IMR-90 (cell line): ENCODE measurements around the gene BCAR1.

ENCODE experiments used
- BHLHE40 ChIP-seq: fragments of 150-350 bp; IDR thresholded peaks from 2 replicates; pipeline ENCODE4 v1.6.1; 2016; ENCODE audit warnings: mild to moderate bottlenecking, low read depth, low read length
- CEBPB ChIP-seq: IDR thresholded peaks from 2 replicates; pipeline ENCODE4 v1.6.1; 2012; ENCODE audit warnings: low read depth, low read length, improper control_type of control experiment
- CTCF ChIP-seq: conservative IDR thresholded peaks from 2 replicates; pipeline ENCODE4 v1.5.1; 2012; ENCODE audit warnings: mild to moderate bottlenecking, low read depth, low read length, improper control_type of control experiment
- FOS ChIP-seq: fragments of 150-350 bp; IDR thresholded peaks from 2 replicates; pipeline ENCODE4 v1.6.1; 2016; ENCODE audit warnings: low read depth, low read length
- MXI1 ChIP-seq: IDR thresholded peaks from 2 replicates; pipeline ENCODE4 v1.6.1; 2012; ENCODE audit warnings: low read depth, mild to moderate bottlenecking, low read length, moderate library complexity, borderline replicate concordance
- POLR2A ChIP-seq: IDR thresholded peaks from 2 replicates; pipeline ENCODE4 v1.6.1; 2012; ENCODE audit warnings: mild to moderate bottlenecking, low read depth, low read length
- RAD21 ChIP-seq: IDR thresholded peaks from 2 replicates; pipeline ENCODE4 v1.6.1; 2012; ENCODE audit warnings: low read length, improper control_type of control experiment
- RCOR1 ChIP-seq: IDR thresholded peaks from 2 replicates; pipeline ENCODE4 v1.6.1; 2012; ENCODE audit warnings: mild to moderate bottlenecking, low read length, improper control_type of control experiment; ENCODE audit not compliant: insufficient replicate concordance
- SMC3 ChIP-seq: fragments of 150-350 bp; IDR thresholded peaks from 2 replicates; pipeline ENCODE4 v1.6.1; 2016; ENCODE audit warnings: low read depth, mild to moderate bottlenecking, antibody characterized with exemption, low read length, moderate library complexity
- TF ChIP-seq, protein P1 (sequence below): fragments of 150-350 bp; IDR thresholded peaks from 2 replicates; pipeline ENCODE4 v1.6.1; 2017; ENCODE audit warnings: mild to moderate bottlenecking, antibody characterized with exemption, low read length, low read depth

DNA sequence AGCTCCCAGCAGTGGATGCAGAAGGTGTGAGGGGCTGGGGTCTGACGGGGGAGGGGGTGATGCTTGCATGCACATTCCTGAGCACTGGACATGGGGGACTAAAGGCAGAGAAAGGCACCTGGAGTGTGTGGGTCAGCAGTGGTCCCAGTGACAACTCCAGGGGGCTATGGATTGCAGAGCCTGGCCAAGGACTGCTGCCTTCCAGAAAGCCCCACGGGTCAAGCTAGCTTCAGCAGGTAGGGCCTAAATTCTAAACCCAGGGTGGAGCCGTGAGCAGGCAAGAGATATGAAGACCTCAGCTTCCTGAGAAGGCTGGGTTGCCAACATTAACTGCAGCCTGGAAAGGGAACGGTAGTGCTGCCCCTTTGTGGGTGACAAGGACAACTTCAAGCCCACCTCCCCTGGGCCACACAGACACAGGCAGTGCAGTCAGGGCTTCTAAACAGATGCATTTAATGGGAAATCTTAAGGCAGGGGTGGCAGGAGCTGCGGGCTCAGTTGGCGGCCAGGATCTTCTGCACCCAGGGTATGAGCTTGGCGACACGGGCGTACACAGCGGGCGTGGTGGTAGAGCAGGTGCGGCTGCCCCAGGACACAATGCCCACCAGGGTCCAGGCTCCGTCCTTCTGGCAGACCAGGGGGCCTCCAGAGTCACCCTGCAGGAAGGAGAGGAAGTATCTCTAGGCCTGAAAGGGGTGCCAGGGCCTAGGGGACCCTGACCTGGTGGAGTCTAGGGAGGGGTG, 47.6 kb downstream of the BCAR1 start:
- TF ChIP-seq POLR2A (no peak), SMC3 (no peak), CTCF (no peak), RCOR1 (no peak), MXI1 (no peak), RAD21 (no peak), CEBPB (no peak), BHLHE40 (no peak), FOS (no peak)
- TF ChIP-seq, protein P1, sequence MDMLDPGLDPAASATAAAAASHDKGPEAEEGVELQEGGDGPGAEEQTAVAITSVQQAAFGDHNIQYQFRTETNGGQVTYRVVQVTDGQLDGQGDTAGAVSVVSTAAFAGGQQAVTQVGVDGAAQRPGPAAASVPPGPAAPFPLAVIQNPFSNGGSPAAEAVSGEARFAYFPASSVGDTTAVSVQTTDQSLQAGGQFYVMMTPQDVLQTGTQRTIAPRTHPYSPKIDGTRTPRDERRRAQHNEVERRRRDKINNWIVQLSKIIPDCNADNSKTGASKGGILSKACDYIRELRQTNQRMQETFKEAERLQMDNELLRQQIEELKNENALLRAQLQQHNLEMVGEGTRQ, result no peak
